Fibroblast of mammary gland (primary cell): Measurements from ENCODE around the gene PLXDC2.

Experiments used
- DNase-seq: peaks from one replicate; pipeline ENCODE4 v3.0.0-alpha.2; 2010; ENCODE audit warnings: low read depth
- H3K4me3 ChIP-seq: 2 replicates; pipeline ENCODE4 v1.5.1; 2011; ENCODE audit warnings: low read depth, mild to moderate bottlenecking, low read length, moderate library complexity; ENCODE audit not compliant: control insufficient read depth
- TF ChIP-seq, protein P1 (sequence below): conservative IDR thresholded peaks from 2 replicates; pipeline ENCODE4 v1.5.1; 2011; ENCODE audit warnings: low read depth, low read length, inconsistent platforms; ENCODE audit not compliant: control insufficient read depth, insufficient read depth

PLXDC2 gene

DNA sequence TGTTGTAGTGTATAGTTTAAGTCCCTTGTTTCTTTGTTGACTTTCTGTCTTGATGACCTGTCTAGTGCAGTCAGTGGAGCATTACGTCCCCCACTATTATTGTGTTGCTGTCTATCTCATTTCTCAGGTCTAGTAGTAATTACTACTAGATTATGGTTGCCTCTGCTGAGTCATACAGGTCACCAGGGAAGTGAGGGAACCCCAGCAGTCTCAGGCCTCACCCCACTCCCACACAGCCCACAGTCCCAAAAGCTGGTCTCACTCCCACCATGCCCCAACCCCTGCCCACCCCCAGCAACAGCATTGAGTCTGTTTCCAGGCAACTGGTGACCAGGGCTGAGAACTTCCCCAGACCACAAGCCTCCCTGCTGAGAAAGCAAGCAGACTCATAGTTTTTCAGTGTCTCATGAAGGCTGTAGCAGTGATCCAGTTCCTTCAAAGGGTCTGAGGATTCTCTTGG is 88.0 kb downstream of the PLXDC2 start:
- peak; percentile 24 for DNase-seq
- TF ChIP-seq, protein P1, sequence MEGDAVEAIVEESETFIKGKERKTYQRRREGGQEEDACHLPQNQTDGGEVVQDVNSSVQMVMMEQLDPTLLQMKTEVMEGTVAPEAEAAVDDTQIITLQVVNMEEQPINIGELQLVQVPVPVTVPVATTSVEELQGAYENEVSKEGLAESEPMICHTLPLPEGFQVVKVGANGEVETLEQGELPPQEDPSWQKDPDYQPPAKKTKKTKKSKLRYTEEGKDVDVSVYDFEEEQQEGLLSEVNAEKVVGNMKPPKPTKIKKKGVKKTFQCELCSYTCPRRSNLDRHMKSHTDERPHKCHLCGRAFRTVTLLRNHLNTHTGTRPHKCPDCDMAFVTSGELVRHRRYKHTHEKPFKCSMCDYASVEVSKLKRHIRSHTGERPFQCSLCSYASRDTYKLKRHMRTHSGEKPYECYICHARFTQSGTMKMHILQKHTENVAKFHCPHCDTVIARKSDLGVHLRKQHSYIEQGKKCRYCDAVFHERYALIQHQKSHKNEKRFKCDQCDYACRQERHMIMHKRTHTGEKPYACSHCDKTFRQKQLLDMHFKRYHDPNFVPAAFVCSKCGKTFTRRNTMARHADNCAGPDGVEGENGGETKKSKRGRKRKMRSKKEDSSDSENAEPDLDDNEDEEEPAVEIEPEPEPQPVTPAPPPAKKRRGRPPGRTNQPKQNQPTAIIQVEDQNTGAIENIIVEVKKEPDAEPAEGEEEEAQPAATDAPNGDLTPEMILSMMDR: no peak
- no peak overlapping the region for H3K4me3 ChIP-seq

DNA sequence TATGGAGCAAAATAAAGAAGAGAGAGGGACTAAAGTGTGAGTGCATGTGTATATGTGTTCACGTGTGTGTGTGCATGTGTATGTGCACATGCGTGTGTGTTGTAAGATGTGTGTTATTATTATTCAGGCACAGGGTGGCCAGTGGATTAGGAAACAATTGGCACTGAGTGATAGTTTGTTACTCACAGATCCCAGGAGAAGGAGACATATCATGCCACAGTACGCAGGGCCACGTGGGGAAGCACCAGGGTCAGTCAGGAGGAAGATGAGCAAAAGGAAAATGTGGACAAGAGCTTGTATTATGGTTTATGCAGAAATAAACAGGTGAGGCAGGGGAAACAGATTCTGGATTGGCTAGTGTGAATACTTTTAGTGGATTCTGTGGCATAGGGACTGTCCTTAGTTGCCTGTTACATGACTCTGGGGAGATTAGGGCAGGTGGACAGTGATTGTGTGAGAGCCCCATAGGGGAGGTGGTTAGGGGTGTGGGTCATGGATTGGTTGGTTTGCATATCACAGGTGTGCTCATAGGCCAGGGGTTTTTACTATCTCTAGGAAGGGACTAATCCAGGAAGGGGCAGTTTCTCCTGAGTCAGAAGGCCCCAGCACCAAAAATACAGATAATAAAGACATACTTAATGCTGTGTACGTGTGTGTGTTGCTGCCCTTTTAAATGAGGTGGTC is 90.0 kb downstream of the PLXDC2 start:
- H3K4me3 ChIP-seq: no peak overlapping the region
- peak; percentile 4 for DNase-seq
- TF ChIP-seq, protein P1: no peak

DNA sequence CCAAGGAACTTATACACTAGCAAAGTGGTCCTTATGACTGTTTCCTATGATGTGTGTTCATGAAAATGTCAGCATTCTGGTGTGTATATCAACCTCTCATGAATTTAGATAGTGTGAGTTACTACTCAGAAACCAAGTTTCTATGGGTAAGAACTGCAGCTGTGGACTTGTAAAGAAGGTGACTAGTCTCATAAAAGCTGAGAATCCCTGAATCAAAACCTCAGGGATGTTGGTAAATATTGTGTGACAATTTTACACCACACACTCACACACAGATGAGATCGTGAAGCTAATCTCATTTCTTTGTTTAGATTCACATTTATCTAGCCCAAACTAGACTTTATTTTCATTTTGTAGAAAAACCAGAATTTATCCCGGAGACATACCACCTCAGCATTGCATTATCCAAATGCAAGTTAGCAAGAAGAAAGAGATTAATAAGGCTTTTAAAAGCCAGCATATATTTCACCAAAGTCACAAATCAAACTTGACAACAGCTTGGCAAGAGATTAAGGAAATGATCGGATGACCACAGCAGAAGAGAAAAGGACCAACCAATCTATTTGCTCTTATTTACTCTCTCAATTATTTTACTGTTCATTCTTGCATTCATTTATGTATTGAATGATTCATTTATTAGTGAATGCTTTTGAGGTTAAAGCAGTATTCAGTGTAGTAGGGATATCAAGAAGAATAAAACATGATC is 92.9 kb downstream of the PLXDC2 start:
- no peak overlapping the region for H3K4me3 ChIP-seq
- TF ChIP-seq, protein P1: no peak
- no peak for DNase-seq

DNA sequence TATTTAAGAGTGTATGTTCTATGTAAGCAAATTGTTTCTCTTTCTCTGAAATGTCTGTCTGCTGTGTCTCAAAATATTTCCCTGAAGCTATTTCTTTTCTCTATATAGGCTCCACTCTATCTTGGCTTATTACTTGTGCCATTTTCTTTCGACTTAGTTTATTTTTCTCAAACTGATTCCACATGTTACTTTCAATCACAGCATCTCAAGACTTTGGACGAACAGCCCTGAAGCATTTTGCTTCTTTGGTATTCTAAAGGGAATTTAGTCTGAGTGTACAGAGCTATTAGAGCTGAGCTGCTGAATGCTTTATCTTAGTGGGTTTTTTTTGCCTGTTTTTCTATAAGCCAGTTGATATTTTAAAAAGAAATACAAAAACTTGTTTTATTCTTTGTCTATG is 95.7 kb downstream of the PLXDC2 start:
- TF ChIP-seq, protein P1: no peak
- no peak for DNase-seq
- H3K4me3 ChIP-seq: no peak overlapping the region

DNA sequence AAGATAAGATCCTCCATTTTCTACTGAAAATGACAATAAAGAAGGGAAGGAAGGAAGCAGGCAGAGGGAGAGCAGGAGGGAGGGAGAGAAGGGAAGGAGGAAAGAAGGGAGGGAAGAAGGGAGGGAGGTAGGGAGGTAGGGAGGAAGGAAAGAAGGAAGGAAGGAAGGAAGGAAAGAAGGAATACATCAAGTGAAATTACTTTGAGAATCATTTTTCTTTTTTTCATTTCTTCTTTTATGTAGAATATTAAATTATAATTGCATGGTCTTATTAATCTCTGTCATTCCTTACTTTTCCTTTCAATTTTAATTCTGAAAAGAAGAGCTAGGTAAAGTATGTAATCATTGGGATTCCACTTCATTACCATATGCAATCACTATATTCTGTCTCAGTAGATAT is 97.8 kb downstream of the PLXDC2 start:
- TF ChIP-seq, protein P1: no peak
- DNase-seq: no peak
- no peak overlapping the region for H3K4me3 ChIP-seq

DNA sequence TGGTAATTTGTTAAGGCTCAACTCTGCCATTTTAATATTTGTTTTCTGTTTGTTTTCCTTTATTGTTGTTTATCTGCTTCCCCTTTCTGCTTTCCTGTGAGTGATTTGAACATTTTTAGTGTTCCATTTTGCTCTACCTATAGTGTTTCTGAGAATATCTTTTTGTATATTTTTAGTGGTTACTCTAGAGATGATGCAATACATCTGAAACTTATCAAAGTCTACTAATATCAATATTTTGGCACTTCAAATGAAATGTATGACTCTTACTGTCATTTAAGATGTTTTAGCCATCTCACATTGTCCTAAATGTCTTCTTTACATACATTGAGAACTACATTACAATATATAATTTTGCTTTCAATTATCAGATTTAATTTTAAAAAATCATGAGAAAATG is 98.9 kb downstream of the PLXDC2 start:
- no peak overlapping the region for H3K4me3 ChIP-seq
- DNase-seq: no peak
- TF ChIP-seq, protein P1: no peak

DNA sequence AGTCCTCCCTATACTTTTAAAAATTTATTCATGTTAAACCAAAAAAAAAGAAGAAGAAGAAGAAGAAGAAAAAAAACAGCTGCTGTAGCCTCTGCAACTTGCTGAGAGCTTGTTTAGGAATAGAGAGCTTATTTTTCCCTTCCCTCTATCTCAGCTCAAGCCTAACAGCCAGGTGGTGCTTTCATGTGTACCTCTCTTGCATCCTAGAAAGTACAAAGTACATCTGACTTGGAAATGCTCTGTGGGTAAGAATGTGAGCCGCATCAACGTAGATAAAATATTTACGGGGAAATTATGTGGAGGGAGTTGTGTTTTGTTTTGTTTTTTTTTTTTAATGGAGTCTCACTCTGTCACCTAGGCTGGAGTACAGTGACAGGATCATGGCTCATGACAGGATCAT is 99.6 kb downstream of the PLXDC2 start:
- H3K4me3 ChIP-seq: no peak overlapping the region
- no peak for DNase-seq
- TF ChIP-seq, protein P1: no peak
